HepG2 (cell line): Measurements from ENCODE around the gene KRTCAP2. TPM values are rescaled to one million over a fixed set of nuclear protein-coding genes. Genes with fewer than 3 reads are reported as not detected.
A peak's percentile ranks its signal among the peaks of the same experiment; 100 is the strongest.

Source experiments
- AFF4 ChIP-seq: sonication (generic); formaldehyde crosslinking; IDR thresholded peaks from 2 replicates; pipeline ENCODE4 v1.4.0; 2020; ENCODE audit warnings: missing genetic modification reagents
- AHR ChIP-seq: IDR thresholded peaks from 2 replicates; pipeline ENCODE4 v1.6.1; 2018; ENCODE audit warnings: missing genetic modification reagents, missing compliant biosample characterization
- AKAP8 ChIP-seq: sonication (generic); formaldehyde crosslinking; IDR thresholded peaks from 2 replicates; pipeline ENCODE4 v1.5.1; 2020; ENCODE audit warnings: mild to moderate bottlenecking, missing genetic modification reagents
- ATF7 ChIP-seq, 2 experiments: fragments of 450-650 bp in 1 of 2; sonication (generic) in 1 of 2; formaldehyde crosslinking in 1 of 2; IDR thresholded peaks; 2 replicates each; pipeline versions ENCODE4 v1.4.0 to v1.6.1; 2016 to 2020; ENCODE audit warnings: antibody characterized with exemption in 1 of 2, mild to moderate bottlenecking in 1 of 2, missing genetic modification reagents in 1 of 2
- CENPBD1 ChIP-seq: sonication (generic); formaldehyde crosslinking; IDR thresholded peaks from 2 replicates; pipeline ENCODE4 v1.8.0; 2022; ENCODE audit warnings: missing genetic modification reagents, low read depth, mild to moderate bottlenecking, borderline replicate concordance
- CREM ChIP-seq, 2 experiments: sonication (generic) in 1 of 2; formaldehyde crosslinking in 1 of 2; IDR thresholded peaks; 2 replicates each; pipeline versions ENCODE4 v1.4.0 to v1.6.1; 2016 to 2020; ENCODE audit warnings: antibody characterized with exemption in 1 of 2, mild to moderate bottlenecking in 1 of 2, missing genetic modification reagents in 1 of 2
- DRAP1 ChIP-seq: IDR thresholded peaks from 2 replicates; pipeline ENCODE4 v1.6.1; 2016; ENCODE audit warnings: missing genetic modification reagents, missing compliant biosample characterization
- EHMT2 ChIP-seq: fragments of 200-600 bp; sonication (generic); IDR thresholded peaks from 2 replicates; pipeline ENCODE4 v1.7.0; 2017; ENCODE audit warnings: antibody characterized with exemption, low read depth, low read length, borderline replicate concordance
- FOXA3 ChIP-seq: IDR thresholded peaks from 2 replicates; pipeline ENCODE4 v1.6.1; 2016; ENCODE audit warnings: missing genetic modification reagents, missing compliant biosample characterization
- GTF2F1 ChIP-seq: fragments of 150-350 bp; IDR thresholded peaks from 2 replicates; pipeline ENCODE4 v1.6.1; 2014; ENCODE audit warnings: low read length
- HCFC1 ChIP-seq: fragments of 150-350 bp; IDR thresholded peaks from 2 replicates; pipeline ENCODE4 v1.6.1; 2014; ENCODE audit warnings: low read depth, low read length
- JUND ChIP-seq: sonication (generic); formaldehyde crosslinking; IDR thresholded peaks from 2 replicates; pipeline ENCODE4 v1.8.0; 2022; ENCODE audit warnings: mild to moderate bottlenecking, missing genetic modification reagents
- KDM5A ChIP-seq: fragments of 200-600 bp; sonication (generic); IDR thresholded peaks from 2 replicates; pipeline ENCODE4 v1.7.0; 2018; ENCODE audit warnings: antibody characterized with exemption, mild to moderate bottlenecking, low read length, borderline replicate concordance
- MED1 ChIP-seq: sonication (generic); formaldehyde crosslinking; IDR thresholded peaks from 2 replicates; pipeline ENCODE4 v1.4.0; 2020; ENCODE audit warnings: missing genetic modification reagents
- NPAS2 ChIP-seq: sonication (generic); formaldehyde crosslinking; IDR thresholded peaks from 2 replicates; pipeline ENCODE4 v1.8.0; 2022; ENCODE audit warnings: mild to moderate bottlenecking, missing genetic modification reagents, borderline replicate concordance
- SIN3A ChIP-seq: IDR thresholded peaks from 2 replicates; pipeline ENCODE4 v1.6.1; 2011; ENCODE audit warnings: low read depth, mild to moderate bottlenecking, control low read depth, low read length, borderline replicate concordance
- SKI ChIP-seq: fragments of 450-650 bp; IDR thresholded peaks from one replicate; pipeline ENCODE4 v1.6.1; 2018; ENCODE audit warnings: mild to moderate bottlenecking; ENCODE audit not compliant: partially characterized antibody
- TSC22D2 ChIP-seq: sonication (generic); formaldehyde crosslinking; IDR thresholded peaks from 2 replicates; pipeline ENCODE4 v1.5.1; 2020; ENCODE audit warnings: missing genetic modification reagents, mild to moderate bottlenecking, borderline replicate concordance
- ZNF20 ChIP-seq: sonication (generic); formaldehyde crosslinking; IDR thresholded peaks from 2 replicates; pipeline ENCODE4 v1.4.0; 2020; ENCODE audit warnings: mild to moderate bottlenecking, moderate library complexity, missing genetic modification reagents
- ZNF205 ChIP-seq: IDR thresholded peaks from 2 replicates; pipeline ENCODE4 v1.6.1; 2018; ENCODE audit warnings: missing biosample characterization, missing genetic modification reagents
- ZNF337 ChIP-seq: sonication (generic); formaldehyde crosslinking; IDR thresholded peaks from 2 replicates; pipeline ENCODE4 v1.5.1; 2020; ENCODE audit warnings: missing genetic modification reagents, low read depth, mild to moderate bottlenecking, borderline replicate concordance
- ZNF33A ChIP-seq: sonication (generic); formaldehyde crosslinking; IDR thresholded peaks from 2 replicates; pipeline ENCODE4 v1.5.1; 2020; ENCODE audit warnings: missing genetic modification reagents, mild to moderate bottlenecking, moderate library complexity, borderline replicate concordance
- ZNF781 ChIP-seq: sonication (generic); formaldehyde crosslinking; IDR thresholded peaks from 2 replicates; pipeline ENCODE4 v1.5.1; 2020; ENCODE audit warnings: borderline replicate concordance, mild to moderate bottlenecking, missing genetic modification reagents; ENCODE audit errors: not compliant biosample characterization
- ZNF784 ChIP-seq: sonication (generic); formaldehyde crosslinking; IDR thresholded peaks from 2 replicates; pipeline ENCODE4 v1.5.1; 2020; ENCODE audit warnings: missing genetic modification reagents, mild to moderate bottlenecking, borderline replicate concordance
- ZNF790 ChIP-seq: sonication (generic); formaldehyde crosslinking; IDR thresholded peaks from 2 replicates; pipeline ENCODE4 v1.8.0; 2022; ENCODE audit warnings: missing genetic modification reagents, mild to moderate bottlenecking, borderline replicate concordance
- polyA plus RNA-seq, 8 experiments: library from polyadenylated mRNA; depleted of rRNA in 3 of 8; stranded (reverse) in 7 of 8; unstranded in 1 of 8; fragments of >200 nt; fragmentation: Illumina TruSeq in 4 of 8; extraction: Trizol in 4 of 8; gene quantifications; 2 replicates each; pipeline versions ENCODE4 v1.2.1 to v1.2.3, GENCODE V29; 2011 to 2016; ENCODE audit warnings: low read depth in 4 of 8, missing spikeins in 1 of 8, mixed read lengths in 1 of 8; ENCODE audit not compliant: insufficient read depth in 1 of 8
- total RNA-seq, 5 experiments: library from RNA; depleted of rRNA; stranded (reverse); fragments of >200 nt; fragmentation: Illumina TruSeq; extraction: Trizol; gene quantifications; 2 replicates each; pipeline ENCODE4 v1.2.3, GENCODE V29; 2016; ENCODE audit warnings: low read depth in 1 of 5

KRTCAP2 gene
- total and polyA plus RNA-seq, 2 of the 13 experiments (the other 11 are each of a cell fraction or from before 2014, with no cell fraction given) = 77.3 to 79.4 TPM

- TF ChIP-seq AFF4 (CRISPR knock-in tag) (no peak; the same call in 1 of the 2 replicates), MED1 (no peak; the same call in 1 of the 2 replicates), ZNF337 (peak; percentile 87), GTF2F1 (no peak), JUND (CRISPR knock-in tag) (no peak), ZNF20 (CRISPR knock-in tag) (no peak), DRAP1 (CRISPR knock-in tag) (no peak), SKI (no peak), ZNF784 (CRISPR knock-in tag) (peak; percentile 80; the same call in 1 of the 2 replicates), AHR (no peak), NPAS2 (no peak), EHMT2 (no peak), ZNF33A (CRISPR knock-in tag) (no peak), ATF7 (IDR thresholded peaks at IDR 0.05) (no peak), ATF7 (CRISPR knock-in tag; IDR thresholded peaks at IDR 0.05) (peak; percentile 51), AKAP8 (CRISPR knock-in tag) (peak; percentile 99), ZNF790 (CRISPR knock-in tag) (no peak), TSC22D2 (CRISPR knock-in tag) (no peak), CENPBD1 (0 out of 2 replicates have a peak, but pooled peaks have one; percentile 13), HCFC1 (peak; percentile 26; the same call in 1 of the 2 replicates), ZNF205 (CRISPR knock-in tag) (no peak), ZNF781 (peak; percentile 78), FOXA3 (peak; percentile 41), KDM5A (no peak; the same call in 1 of the 2 replicates), SIN3A (peak; percentile 63; the same call in 1 of the 2 replicates), CREM (IDR thresholded peaks at IDR 0.05) (no peak; the same call in 1 of the 2 replicates), CREM (CRISPR knock-in tag; IDR thresholded peaks at IDR 0.05) (no peak)
Measured at GRCh38 chr1:155135415-155136028, 37.6 kb downstream of the KRTCAP2 start, which contains the start of gene SLC50A1 (continued).
